LNCaP clone FGC (cell line): ENCODE data around the gene ACSBG1.

Experiments used
- DNase-seq: peaks from one replicate; pipeline ENCODE4 v3.0.0-alpha.2; 2011; ENCODE audit warnings: low read depth
- H3K4me3 ChIP-seq: 2 replicates; pipeline ENCODE4 v1.5.1; 2011; ENCODE audit warnings: mild to moderate bottlenecking, low read depth, low read length, control low read depth
- CTCF ChIP-seq: IDR thresholded peaks from 2 replicates; pipeline ENCODE4 v1.5.1; 2012; ENCODE audit warnings: mild to moderate bottlenecking; ENCODE audit not compliant: control insufficient read depth, insufficient read depth; ENCODE audit errors: extremely low read depth

The ACSBG1 gene

GRCh38 chr15:78203346-78204225 is 30.8 kb downstream of the ACSBG1 start:
- TF ChIP-seq CTCF, result no peak

GRCh38 chr15:78201281-78202190 is 32.8 kb downstream of the ACSBG1 start:
- no peak for TF ChIP-seq CTCF
- no peak for DNase-seq
- no peak overlapping the region for H3K4me3 ChIP-seq

More at GRCh38 chr15:78203346-78204225, 30.8 kb downstream of the ACSBG1 start:
- DNase-seq, result no peak
- no peak overlapping the region for H3K4me3 ChIP-seq

- H3K4me3 ChIP-seq, result no peak overlapping the region
- DNase-seq, result no peak
- TF ChIP-seq CTCF, result no peak
Measured at GRCh38 chr15:78200276-78200930, 34.0 kb downstream of the ACSBG1 start.

- H3K4me3 ChIP-seq, result no peak overlapping the region
- DNase-seq, result no peak
- no peak for TF ChIP-seq CTCF
Measured at GRCh38 chr15:78197632-78198031, 36.7 kb downstream of the ACSBG1 start.

GRCh38 chr15:78195735-78196201 is 38.6 kb downstream of the ACSBG1 start:
- DNase-seq, result no peak
- peak; percentile 87 for TF ChIP-seq CTCF

GRCh38 chr15:78194568-78194925 is 39.8 kb downstream of the ACSBG1 start:
- no peak overlapping the region for H3K4me3 ChIP-seq
- DNase-seq, result no peak
- TF ChIP-seq CTCF, result no peak

More at GRCh38 chr15:78195735-78196201, 38.6 kb downstream of the ACSBG1 start:
- H3K4me3 ChIP-seq, result no peak overlapping the region
